CMK (cell line): ENCODE results near the gene ADGRL4.
"Not testable (repeated sequence)": the region's sequence is repeated elsewhere in the genome, so short reads cannot be mapped to it uniquely, and the experiment has no call there.

Source experiments
- DNase-seq: peaks from one replicate; pipeline ENCODE4 v3.0.0-alpha.2; 2010; ENCODE audit warnings: low read depth

Gene ADGRL4

GRCh38 chr1:78916986-78917385 lies 89.5 kb downstream of the ADGRL4 start:
- DNase-seq: no peak

DNA sequence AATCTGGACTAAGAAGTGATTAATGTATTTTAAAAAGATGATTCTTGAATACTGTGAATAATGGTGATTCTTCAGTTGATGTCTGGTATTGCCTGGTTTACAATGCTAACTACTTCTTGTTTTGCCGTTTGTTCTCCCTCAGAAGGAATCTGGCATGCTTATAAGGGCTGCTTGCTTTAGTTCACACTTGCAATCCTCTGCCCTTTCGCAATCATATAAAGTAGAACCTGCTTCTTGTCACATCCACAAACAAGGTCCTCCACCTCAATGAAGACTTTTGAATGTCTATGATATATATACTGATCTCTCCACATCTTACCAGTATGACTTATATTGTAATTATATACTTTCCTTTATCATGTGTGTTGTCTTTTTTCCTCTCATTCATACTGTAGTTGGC lies 92.6 kb downstream of the ADGRL4 start:
- DNase-seq: no peak

DNA sequence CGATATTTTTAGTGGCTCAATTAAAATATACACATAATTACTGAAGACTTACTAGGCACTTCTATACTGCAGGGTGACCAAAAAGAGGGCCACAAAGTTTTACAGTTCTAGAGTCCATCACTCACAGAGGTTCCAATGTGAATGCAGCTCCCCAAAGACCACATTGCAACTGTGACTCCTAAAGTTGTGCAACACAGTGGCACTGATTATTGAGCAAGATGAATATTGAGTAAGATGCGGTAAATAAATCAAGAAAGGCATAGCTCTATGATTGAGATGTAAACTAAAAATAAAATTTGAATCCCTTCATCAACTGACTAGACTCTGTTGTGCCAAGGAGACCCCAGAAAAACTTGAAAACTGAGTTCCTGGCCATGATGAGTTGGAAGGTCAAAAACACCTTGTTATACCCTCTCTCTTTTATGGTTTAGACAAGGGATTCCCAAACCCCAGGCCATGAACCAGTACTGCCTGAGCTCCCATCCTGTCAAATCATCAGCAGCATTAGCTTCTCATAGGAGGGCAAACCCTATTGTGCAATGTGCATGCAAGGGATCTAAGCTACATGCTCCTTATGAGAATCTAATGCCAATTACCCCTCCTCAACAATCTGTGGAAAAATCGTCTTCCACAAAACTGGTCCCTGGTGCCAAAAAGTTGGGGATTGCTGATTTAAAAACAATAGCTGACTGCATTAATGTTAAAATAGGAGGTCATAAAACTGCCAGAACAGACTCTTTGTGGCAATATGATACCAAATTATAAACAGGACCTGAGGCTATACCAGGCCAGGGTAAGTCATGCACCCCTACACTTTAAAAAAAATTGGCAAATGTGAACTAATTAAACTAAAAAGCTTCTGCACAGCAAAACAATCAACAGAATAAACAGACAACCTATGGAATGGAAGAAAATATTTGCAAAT lies 94.3 kb downstream of the ADGRL4 start:
- DNase-seq: no peak

DNA sequence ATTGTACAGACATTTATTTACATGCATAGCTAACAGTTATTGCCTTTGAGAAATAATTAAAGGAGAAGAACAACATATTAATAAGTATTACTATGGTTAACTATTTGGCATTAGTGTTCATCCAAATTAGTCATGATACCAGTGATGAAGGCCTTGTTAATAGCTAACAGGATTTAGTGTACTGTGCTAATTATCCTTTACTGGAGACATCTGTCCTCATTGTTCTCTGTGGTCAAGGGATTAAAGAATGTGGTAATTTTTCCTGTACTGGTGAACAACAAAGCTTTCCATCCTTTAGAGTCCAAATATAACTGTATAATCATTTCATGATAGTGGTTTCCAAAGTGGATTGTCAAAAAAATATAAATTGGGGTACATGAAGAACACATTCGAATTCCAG lies 103.9 kb downstream of the ADGRL4 start:
- no peak for DNase-seq

DNA sequence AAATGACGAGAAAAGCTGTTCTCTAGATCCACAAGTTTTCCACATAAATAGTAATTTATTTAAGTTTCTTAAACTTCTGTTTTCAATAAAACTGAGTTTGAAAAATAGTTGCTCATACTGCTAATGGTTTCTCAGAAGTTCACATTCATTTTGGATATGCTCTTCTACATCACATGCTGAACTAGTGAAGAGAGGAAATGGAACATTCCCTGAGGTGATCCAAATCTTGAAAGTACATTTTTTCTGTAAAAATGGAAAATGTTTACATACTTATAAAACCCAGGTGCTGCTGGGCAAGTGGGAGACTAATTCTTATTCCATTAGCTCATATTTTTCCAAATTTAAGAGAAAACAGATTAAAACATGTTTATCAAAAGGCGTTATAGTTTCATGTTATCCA lies 111.7 kb downstream of the ADGRL4 start:
- DNase-seq: no peak

GRCh38 chr1:78892260-78892840 lies 114.2 kb downstream of the ADGRL4 start:
- no peak for DNase-seq

DNA sequence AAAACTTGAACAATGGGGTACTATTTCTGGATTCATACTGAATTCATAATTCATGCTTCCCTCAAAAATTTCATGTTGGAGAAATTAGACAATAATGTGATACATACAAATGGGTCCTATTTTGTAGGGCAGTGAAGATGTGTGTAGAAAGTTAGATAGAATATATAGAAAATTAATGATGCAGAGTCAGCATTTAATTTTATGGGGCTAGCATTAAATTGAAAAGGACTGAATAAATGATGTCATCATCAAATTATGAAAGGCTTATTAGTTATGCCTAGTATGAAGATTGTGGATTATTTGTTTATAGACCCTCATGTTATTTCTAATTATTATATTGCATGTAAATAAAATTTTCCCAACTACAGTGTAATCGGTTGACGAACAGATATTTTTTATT lies 119.1 kb downstream of the ADGRL4 start:
- DNase-seq: no peak

- no peak for DNase-seq
Measured at GRCh38 chr1:78884685-78885452, 121.7 kb downstream of the ADGRL4 start.

DNA sequence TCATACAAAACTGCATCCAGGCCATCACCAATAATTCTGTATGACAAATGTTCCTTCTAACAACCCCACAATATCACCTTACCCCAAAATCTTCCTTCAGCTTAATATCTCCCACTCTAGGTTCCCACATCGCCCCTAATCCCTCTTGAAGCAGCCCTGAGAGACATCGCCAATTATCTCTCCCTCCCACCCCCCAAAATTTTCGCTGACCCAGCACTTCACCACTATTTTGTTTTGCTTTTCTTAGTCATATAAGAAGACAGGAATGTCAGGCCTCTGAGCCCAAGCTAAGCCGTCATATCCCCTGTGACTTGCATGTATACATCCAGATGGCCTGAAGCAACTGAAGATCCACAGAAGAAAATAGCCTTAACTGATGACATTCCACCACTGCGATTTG lies 126.3 kb downstream of the ADGRL4 start:
- no peak for DNase-seq

GRCh38 chr1:78875986-78876385 lies 130.5 kb downstream of the ADGRL4 start:
- DNase-seq: not testable (repeated sequence)

DNA sequence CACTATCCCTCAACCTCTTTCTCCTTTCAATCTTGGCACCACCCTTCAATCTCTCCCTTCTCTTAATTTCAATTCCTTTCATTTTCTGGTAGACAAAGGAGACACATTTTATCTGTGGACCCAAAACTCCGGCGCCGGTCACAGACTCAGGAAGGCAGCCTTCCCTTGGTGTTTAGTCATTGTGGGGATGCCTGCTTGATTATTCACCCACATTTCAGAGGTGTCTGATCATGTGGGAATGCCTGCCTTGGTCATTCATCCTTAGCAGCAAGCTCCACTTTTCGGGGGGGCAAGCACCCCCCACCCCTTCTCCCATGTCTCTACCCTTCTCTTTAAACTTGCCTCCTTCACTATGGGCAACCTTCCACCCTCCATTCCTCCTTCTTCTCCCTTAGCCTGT lies 133.7 kb downstream of the ADGRL4 start:
- DNase-seq: not testable (repeated sequence)

DNA sequence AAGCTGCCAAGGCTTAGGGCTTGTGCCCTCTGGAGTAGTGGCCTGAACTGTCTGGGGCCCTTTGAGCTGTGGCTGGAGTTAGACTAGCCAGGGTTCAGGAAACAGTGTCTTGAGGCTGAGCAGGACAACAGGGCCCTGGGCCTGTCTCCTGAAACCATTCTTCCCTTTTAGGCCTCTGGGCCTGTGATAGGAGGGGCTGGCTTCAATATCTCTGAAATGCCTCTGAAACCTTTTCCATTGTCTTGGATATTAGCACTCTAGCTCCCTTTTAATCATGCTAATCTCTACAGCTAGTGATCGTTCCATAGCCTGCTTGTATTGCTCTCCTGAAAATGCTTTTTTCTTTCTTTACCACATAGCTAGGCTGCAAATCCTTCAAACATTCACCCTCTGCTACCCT lies 135.3 kb downstream of the ADGRL4 start:
- no peak for DNase-seq

- no peak for DNase-seq
Measured at GRCh38 chr1:78869136-78869535, 137.4 kb downstream of the ADGRL4 start.

GRCh38 chr1:78864175-78864574 lies 142.4 kb downstream of the ADGRL4 start:
- DNase-seq: no peak

- DNase-seq: no peak
Measured at GRCh38 chr1:78856096-78856495, 150.4 kb downstream of the ADGRL4 start.

- no peak for DNase-seq
Measured at GRCh38 chr1:78855258-78855657, 151.3 kb downstream of the ADGRL4 start.

- no peak for DNase-seq
Measured at GRCh38 chr1:78854556-78854955, 152.0 kb downstream of the ADGRL4 start.

GRCh38 chr1:78843546-78843945 lies 163.0 kb downstream of the ADGRL4 start:
- no peak for DNase-seq

GRCh38 chr1:78843111-78843510 lies 163.4 kb downstream of the ADGRL4 start:
- DNase-seq: no peak

GRCh38 chr1:78840453-78841271 lies 165.9 kb downstream of the ADGRL4 start:
- no peak for DNase-seq
